Panc1 (cell line): Measurements from ENCODE around the gene PAAF1. TPM values are rescaled to one million over a fixed set of nuclear protein-coding genes. Genes with fewer than 3 reads are reported as not detected.

ENCODE experiments used
- ATAC-seq: fragments of 200-7000 bp; cut with Tn5 transposase; 2 replicates; pipeline ENCODE4 v1.9.1; 2020; ENCODE audit warnings: mild to moderate bottlenecking, moderate library complexity
- BruUV-seq: library from RNA; stranded (reverse); fragments of 400-500 nt; replicated peaks from 2 replicates; lab custom pipeline; 2021; lab: Mats Ljungman, UMichigan
- CTCF ChIA-PET: fragments of 300-600 bp; sonication (Branson Sonifier 250); formaldehyde crosslinking; loops from one replicate; lab custom pipeline; 2022; ENCODE audit warnings: antibody characterized with exemption; lab: Charles Lee
- POLR2A ChIA-PET: fragments of 300-600 bp; sonication (Branson Sonifier 250); formaldehyde crosslinking; loops from one replicate; lab custom pipeline; 2022; ENCODE audit warnings: antibody characterized with exemption; lab: Charles Lee
- DNase-seq: peaks from one replicate; pipeline ENCODE4 v3.0.0-alpha.2; 2010; ENCODE audit warnings: low read depth, low spot score
- H3K27ac ChIP-seq: 2 replicates; pipeline ENCODE4 v1.5.1; 2011; ENCODE audit warnings: mild to moderate bottlenecking, low read length, inconsistent platforms
- H3K27me3 ChIP-seq: fragments of 200-500 bp; sonication (Bioruptor generic); 2 replicates; pipeline ENCODE4 v1.6.0; 2014; ENCODE audit warnings: low read length, inconsistent platforms; ENCODE audit not compliant: control insufficient read depth, insufficient read depth
- H3K36me3 ChIP-seq: fragments of 200-500 bp; sonication (Bioruptor generic); 2 replicates; pipeline ENCODE4 v1.5.1; 2014; ENCODE audit warnings: inconsistent platforms, mild to moderate bottlenecking, low read length, moderate library complexity; ENCODE audit not compliant: control insufficient read depth, insufficient read depth
- H3K4me1 ChIP-seq: 2 replicates; pipeline ENCODE4 v1.5.1; 2011; ENCODE audit warnings: inconsistent platforms, mild to moderate bottlenecking, low read length, moderate library complexity; ENCODE audit not compliant: control insufficient read depth, insufficient read depth
- H3K4me3 ChIP-seq, 2 experiments: 2 replicates each; pipeline ENCODE4 v1.5.1; 2011 to 2012; ENCODE audit warnings: low read depth in 2 of 2, low read length in 2 of 2, mild to moderate bottlenecking in 2 of 2, inconsistent platforms in 1 of 2, moderate library complexity in 1 of 2
- H3K9me3 ChIP-seq: fragments of 200-500 bp; sonication (Bioruptor generic); 2 replicates; pipeline ENCODE4 v1.5.1; 2014; ENCODE audit warnings: low read depth, mild to moderate bottlenecking, inconsistent platforms, low read length, moderate library complexity; ENCODE audit not compliant: control insufficient read depth, insufficient read depth
- POLR2AphosphoS5 ChIP-seq: IDR thresholded peaks from 2 replicates; pipeline ENCODE4 v1.6.1; 2012; ENCODE audit warnings: mild to moderate bottlenecking, low read depth, low read length, moderate library complexity
- SIN3A ChIP-seq: IDR thresholded peaks from 2 replicates; pipeline ENCODE4 v1.6.1; 2012; ENCODE audit warnings: low read depth, mild to moderate bottlenecking, low read length, moderate library complexity, borderline replicate concordance; ENCODE audit not compliant: insufficient read depth
- TCF7L2 ChIP-seq: IDR thresholded peaks from 2 replicates; pipeline ENCODE4 v1.6.1; 2011; ENCODE audit warnings: mild to moderate bottlenecking, low read depth, low read length, inconsistent platforms
- in situ Hi-C: cut with HindIII; loops from 2 replicates; pipeline ENCODE4 v1.10.0; 2016; ENCODE audit warnings: low sequenced_read_pairs, low pct_unique_long_range_greater_than_20kb
- intact Hi-C: fragments of 100-400 bp; cut with micrococcal nuclease; formaldehyde crosslinking; loops from one replicate; pipeline ENCODE4 v1.10.0; 2022; ENCODE audit not compliant: unreplicated experiment
- total RNA-seq: library from RNA; stranded (reverse); gene quantifications from one replicate; pipeline ENCODE4 v1.2.1, GENCODE V29; 2021; ENCODE audit not compliant: unreplicated experiment
- TF ChIP-seq, protein P1 (sequence below): fragments of 450-650 bp; IDR thresholded peaks from 2 replicates; pipeline ENCODE4 v1.5.1; 2017; ENCODE audit warnings: mild to moderate bottlenecking
- TF ChIP-seq, protein P2 (sequence below), 2 experiments: IDR thresholded peaks; 2 replicates each; pipeline ENCODE4 v1.6.1; 2011 to 2012; ENCODE audit warnings: low read depth in 2 of 2, control low read depth in 1 of 2, low read length in 1 of 2, mild to moderate bottlenecking in 1 of 2, moderate library complexity in 1 of 2; ENCODE audit not compliant: insufficient read depth in 1 of 2

PAAF1 gene
- total RNA-seq, 1 experiment from 2014 or later: 22.1 TPM

DNA sequence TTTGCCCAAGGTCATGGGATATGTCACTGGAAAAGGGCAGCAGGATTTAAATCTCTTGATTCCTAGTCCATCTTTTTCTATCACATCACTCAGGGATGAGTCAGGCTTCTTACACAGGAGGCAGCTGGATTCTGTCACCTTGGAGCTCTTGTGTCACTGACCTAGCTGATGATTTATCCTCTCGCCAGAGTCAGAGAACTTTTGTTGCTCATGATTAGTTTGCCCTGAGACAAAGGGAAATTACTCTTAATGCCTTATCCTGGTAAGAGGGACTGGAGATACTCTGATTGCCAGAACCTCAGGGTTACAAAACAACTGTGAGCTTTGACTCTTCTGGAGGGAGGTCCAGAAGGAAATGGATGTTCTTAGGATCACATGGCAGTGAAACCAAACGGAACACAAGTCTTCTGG lies 10.2 kb upstream of the PAAF1 start:
- peak; percentile 80 for DNase-seq
- TF ChIP-seq TCF7L2 (no peak), POLR2AphosphoS5 (no peak), SIN3A (no peak)
- TF ChIP-seq, protein P1, sequence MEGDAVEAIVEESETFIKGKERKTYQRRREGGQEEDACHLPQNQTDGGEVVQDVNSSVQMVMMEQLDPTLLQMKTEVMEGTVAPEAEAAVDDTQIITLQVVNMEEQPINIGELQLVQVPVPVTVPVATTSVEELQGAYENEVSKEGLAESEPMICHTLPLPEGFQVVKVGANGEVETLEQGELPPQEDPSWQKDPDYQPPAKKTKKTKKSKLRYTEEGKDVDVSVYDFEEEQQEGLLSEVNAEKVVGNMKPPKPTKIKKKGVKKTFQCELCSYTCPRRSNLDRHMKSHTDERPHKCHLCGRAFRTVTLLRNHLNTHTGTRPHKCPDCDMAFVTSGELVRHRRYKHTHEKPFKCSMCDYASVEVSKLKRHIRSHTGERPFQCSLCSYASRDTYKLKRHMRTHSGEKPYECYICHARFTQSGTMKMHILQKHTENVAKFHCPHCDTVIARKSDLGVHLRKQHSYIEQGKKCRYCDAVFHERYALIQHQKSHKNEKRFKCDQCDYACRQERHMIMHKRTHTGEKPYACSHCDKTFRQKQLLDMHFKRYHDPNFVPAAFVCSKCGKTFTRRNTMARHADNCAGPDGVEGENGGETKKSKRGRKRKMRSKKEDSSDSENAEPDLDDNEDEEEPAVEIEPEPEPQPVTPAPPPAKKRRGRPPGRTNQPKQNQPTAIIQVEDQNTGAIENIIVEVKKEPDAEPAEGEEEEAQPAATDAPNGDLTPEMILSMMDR: no peak
- TF ChIP-seq, protein P2, sequence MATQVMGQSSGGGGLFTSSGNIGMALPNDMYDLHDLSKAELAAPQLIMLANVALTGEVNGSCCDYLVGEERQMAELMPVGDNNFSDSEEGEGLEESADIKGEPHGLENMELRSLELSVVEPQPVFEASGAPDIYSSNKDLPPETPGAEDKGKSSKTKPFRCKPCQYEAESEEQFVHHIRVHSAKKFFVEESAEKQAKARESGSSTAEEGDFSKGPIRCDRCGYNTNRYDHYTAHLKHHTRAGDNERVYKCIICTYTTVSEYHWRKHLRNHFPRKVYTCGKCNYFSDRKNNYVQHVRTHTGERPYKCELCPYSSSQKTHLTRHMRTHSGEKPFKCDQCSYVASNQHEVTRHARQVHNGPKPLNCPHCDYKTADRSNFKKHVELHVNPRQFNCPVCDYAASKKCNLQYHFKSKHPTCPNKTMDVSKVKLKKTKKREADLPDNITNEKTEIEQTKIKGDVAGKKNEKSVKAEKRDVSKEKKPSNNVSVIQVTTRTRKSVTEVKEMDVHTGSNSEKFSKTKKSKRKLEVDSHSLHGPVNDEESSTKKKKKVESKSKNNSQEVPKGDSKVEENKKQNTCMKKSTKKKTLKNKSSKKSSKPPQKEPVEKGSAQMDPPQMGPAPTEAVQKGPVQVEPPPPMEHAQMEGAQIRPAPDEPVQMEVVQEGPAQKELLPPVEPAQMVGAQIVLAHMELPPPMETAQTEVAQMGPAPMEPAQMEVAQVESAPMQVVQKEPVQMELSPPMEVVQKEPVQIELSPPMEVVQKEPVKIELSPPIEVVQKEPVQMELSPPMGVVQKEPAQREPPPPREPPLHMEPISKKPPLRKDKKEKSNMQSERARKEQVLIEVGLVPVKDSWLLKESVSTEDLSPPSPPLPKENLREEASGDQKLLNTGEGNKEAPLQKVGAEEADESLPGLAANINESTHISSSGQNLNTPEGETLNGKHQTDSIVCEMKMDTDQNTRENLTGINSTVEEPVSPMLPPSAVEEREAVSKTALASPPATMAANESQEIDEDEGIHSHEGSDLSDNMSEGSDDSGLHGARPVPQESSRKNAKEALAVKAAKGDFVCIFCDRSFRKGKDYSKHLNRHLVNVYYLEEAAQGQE (IDR thresholded peaks at IDR 0.05; ENCODE audit: insufficient read depth in 1 of 2, low read depth in 2 of 2, low read length in 1 of 2): no peak
- in situ Hi-C loops: no loop called here
- Histone ChIP-seq H3K36me3 (no peaks in the 10 kb centered on the region), H3K27me3 (no peaks in the 10 kb centered on the region), H3K4me3 (no peak overlapping the region), H3K27ac (no peak overlapping the region), H3K4me1 (peaks cover 6% of the 10 kb centered on the region), H3K9me3 (no peaks in the 10 kb centered on the region)
- intact Hi-C loops: no loop called here
- no TSS peak for BruUV-seq
- ChIA-PET CTCF (no interaction called here), POLR2A (no interaction called here)
- ATAC-seq: peak; percentile 32; the same call in 1 of the 2 replicates

DNA sequence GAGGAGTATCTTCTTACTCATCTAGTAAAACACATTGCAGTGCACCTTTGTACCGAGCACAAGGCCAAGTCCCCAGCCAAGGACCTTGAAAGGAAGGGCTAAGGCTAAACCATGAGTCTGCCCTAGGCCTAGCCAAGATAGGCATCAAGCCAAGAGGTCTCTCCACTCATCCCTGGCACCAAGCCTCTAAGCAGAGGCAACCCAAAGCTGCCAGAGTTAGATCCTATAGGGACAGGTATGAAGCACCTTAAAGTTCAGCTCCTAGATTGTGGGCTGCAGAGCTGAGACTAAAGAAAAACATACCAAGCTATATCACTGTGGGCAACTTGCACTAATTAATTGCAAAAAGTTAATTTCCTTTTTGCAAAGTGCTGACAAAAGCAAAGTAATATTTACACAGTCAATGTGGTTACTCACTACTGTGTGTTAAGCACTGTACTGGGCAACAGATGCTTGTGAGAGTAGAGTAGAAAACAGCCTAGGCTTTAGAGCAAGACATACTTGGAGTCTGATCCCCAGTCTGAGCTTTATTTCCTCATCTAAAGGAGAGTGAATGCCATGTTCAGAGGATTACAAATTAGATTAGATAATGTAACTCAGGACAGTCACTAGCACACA lies 7.4 kb upstream of the PAAF1 start:
- Histone ChIP-seq H3K4me1 (peaks cover 6% of the 10 kb centered on the region), H3K27ac (no peak overlapping the region), H3K9me3 (no peaks in the 10 kb centered on the region), H3K4me3 (no peak overlapping the region), H3K36me3 (peaks cover 11% of the 10 kb centered on the region), H3K27me3 (no peaks in the 10 kb centered on the region)
- in situ Hi-C loops: no loop called here
- ChIA-PET POLR2A (no interaction called here), CTCF (no interaction called here)
- TF ChIP-seq SIN3A (no peak), POLR2AphosphoS5 (peak; percentile 15; the same call in 1 of the 2 replicates)
- TF ChIP-seq, protein P2 (IDR thresholded peaks at IDR 0.05; ENCODE audit: insufficient read depth in 1 of 2, low read depth in 2 of 2, low read length in 1 of 2): no peak
- intact Hi-C loops: no loop called here
- ATAC-seq (peak; percentile 33; the same call in 1 of the 2 replicates), DNase-seq (no peak)
- BruUV-seq: no TSS peak
